Small intestine (tissue), 7 donors: ENCODE measurements around the gene POP5. TPM values are rescaled to one million over a fixed set of nuclear protein-coding genes. Genes with fewer than 3 reads are reported as not detected.
A peak's percentile ranks its signal among the peaks of the same experiment; 100 is the strongest.

Experiments
- DNase-seq, 2 donors: peaks; one replicate each; pipeline versions ENCODE4 v3.0.0 to v3.0.0-alpha.2; 2013
- FAIRE-seq: peaks from 2 replicates; lab custom pipeline; 2012; peaks lifted over from hg19 to GRCh38; lab: Jason Lieb, UNC
- H3K27ac ChIP-seq, 3 donors: one replicate each; pipeline ENCODE4 v1.5.1; 2013; ENCODE audit warnings: low read length in 2 of 3, mild to moderate bottlenecking in 2 of 3, control low read depth in 1 of 3, inconsistent platforms in 1 of 3, low read depth in 1 of 3, moderate library complexity in 1 of 3
- H3K27me3 ChIP-seq, 3 donors: one replicate each; pipeline ENCODE4 v1.6.1; 2013; ENCODE audit warnings: low read length in 3 of 3, inconsistent platforms in 1 of 3; ENCODE audit not compliant: control insufficient read depth in 3 of 3, insufficient read depth in 3 of 3
- H3K36me3 ChIP-seq, 3 donors: one replicate each; pipeline ENCODE4 v1.6.1; 2013; ENCODE audit warnings: low read length in 3 of 3, inconsistent platforms in 1 of 3, low read depth in 1 of 3, mild to moderate bottlenecking in 1 of 3, moderate library complexity in 1 of 3; ENCODE audit not compliant: control insufficient read depth in 3 of 3, insufficient read depth in 2 of 3
- H3K4me1 ChIP-seq, 3 donors: one replicate each; pipeline ENCODE4 v1.6.1; 2013; ENCODE audit warnings: low read length in 2 of 3, inconsistent platforms in 1 of 3, low read depth in 1 of 3, mild to moderate bottlenecking in 1 of 3, moderate library complexity in 1 of 3; ENCODE audit not compliant: control insufficient read depth in 3 of 3, insufficient read depth in 2 of 3
- H3K4me3 ChIP-seq, 3 donors: one replicate each; pipeline ENCODE4 v1.5.1; 2013; ENCODE audit warnings: low read length in 3 of 3, control low read depth in 1 of 3, inconsistent platforms in 1 of 3, low read depth in 1 of 3, mild to moderate bottlenecking in 1 of 3, moderate library complexity in 1 of 3
- H3K9me3 ChIP-seq, 2 donors: one replicate each; pipeline ENCODE4 v1.6.1; 2013; ENCODE audit warnings: low read depth in 1 of 2, low read length in 1 of 2; ENCODE audit not compliant: control insufficient read depth in 2 of 2, insufficient read depth in 1 of 2
- WGBS, 3 donors: extraction: QIAGEN DNeasy Blood & Tissue Kit; methylation state at CpG; one replicate each; pipeline ENCODE4 v1.1.7; 2013; 5-methylcytosine and 5-hydroxymethylcytosine counted together
- polyA plus RNA-seq, 4 donors: library from polyadenylated mRNA; stranded (reverse) in 3 of 4; unstranded in 1 of 4; fragments of 200-250 nt in 3 of 4; fragments of 120-200 nt in 1 of 4; gene quantifications; one replicate each; pipeline versions ENCODE4 v1.2.1 to v1.2.3, GENCODE V29; 2013
- donor health status: healthy with polysubstance abuse.
- donor health status: control.
- donor health status: control.
- donor health status: Bipolar disorder and iron deficiency.
- donor health status: healthy.

The POP5 gene
- polyA plus RNA-seq, 4 donors = 20.0 to 59.9 (median 43.8) TPM

- FAIRE-seq = no peak
- H3K4me1 ChIP-seq = no peaks in the 10 kb centered on the region
- H3K9me3 ChIP-seq = no peaks in the 10 kb centered on the region
- H3K27me3 ChIP-seq = no peaks in the 10 kb centered on the region
- DNase-seq = peak; percentile 65 to 68
- H3K27ac ChIP-seq = peak overlapping the region; percentile 86 to 98 (median 86)
- H3K36me3 ChIP-seq = peaks cover 0 to 4% (median 0%) of the 10 kb centered on the region in 3 donors
- WGBS, 3 donors = 16 to 28% (median 17%) methylated on average over 19 of the region's 19 CpGs
- peak overlapping the region in 2 of 3 donors; percentile 62 to 82 for H3K4me3 ChIP-seq
Measured at GRCh38 chr12:120529641-120530417, 51.4 kb downstream of the POP5 start.

- DNase-seq (peak; percentile 90 to 95), FAIRE-seq (no peak)
- WGBS, 3 donors = 0 to 1% (median 0%) methylated on average over 38 of the region's 38 CpGs
- peaks cover 0 to 4% (median 0%) of the 10 kb centered on the region in 3 donors for H3K36me3 ChIP-seq
- peak within 1 kb of the TSS; percentile 86 to 98 (median 86) for H3K27ac ChIP-seq
- H3K4me1 ChIP-seq = no peaks in the 10 kb centered on the region
- H3K4me3 ChIP-seq = peak within 1 kb of the TSS; percentile 62 to 85 (median 82)
- H3K27me3 ChIP-seq = no peaks in the 10 kb centered on the region
- H3K9me3 ChIP-seq = no peaks in the 10 kb centered on the region
Measured at GRCh38 chr12:120528861-120529525, 52.2 kb downstream of the POP5 start, which contains the start of gene COQ5. Gene COQ5, minus strand, starts transcription at chr12:120529158. Its CDS starts 17 bp downstream, at chr12:120529141.

Other genes starting within 250 kb of the POP5 start
- gene MSI1, start 212.2 kb downstream of the POP5 start, polyA plus RNA-seq = 10 to 100 TPM in 1 of 4 donors, 1 to 10 TPM in 1, under 1 TPM in 2; 0.54 to 10.8 (median 3.5) TPM
- gene COX6A1, start 143.3 kb downstream of the POP5 start, polyA plus RNA-seq = 1,000 to 10,000 TPM in 3 of 4 donors, 100 to 1,000 TPM in 1; 389 to 1,784 (median 1,396) TPM
- gene TRIAP1, start 135.0 kb downstream of the POP5 start, polyA plus RNA-seq = 10 to 100 TPM; 29.5 to 36.6 (median 34.3) TPM
- gene GATC, start 135.0 kb downstream of the POP5 start, polyA plus RNA-seq = 10 to 100 TPM; 13.8 to 33.6 (median 18.2) TPM
- gene SRSF9, start 111.7 kb downstream of the POP5 start, polyA plus RNA-seq = 100 to 1,000 TPM in 3 of 4 donors, 10 to 100 TPM in 1; 96.6 to 139 (median 123) TPM
- 100 to 1,000 TPM; 312 to 554 (median 387) TPM for gene DYNLL1, start 85.3 kb downstream of the POP5 start, polyA plus RNA-seq
- gene COQ5, start 52.2 kb downstream of the POP5 start, polyA plus RNA-seq = 10 to 100 TPM; 33.2 to 50.8 (median 41.4) TPM
- gene RNF10, start 47.0 kb downstream of the POP5 start, polyA plus RNA-seq = 100 to 1,000 TPM in 3 of 4 donors, 10 to 100 TPM in 1; 76.8 to 261 (median 130) TPM
- gene CABP1, start 59.2 kb upstream of the POP5 start, polyA plus RNA-seq = 1 to 10 TPM in 1 of 4 donors, under 1 TPM in 2, not detected in 1; 0.67 to 1.5 (median 0.74) TPM
- 100 to 1,000 TPM in 2 of 4 donors, 10 to 100 TPM in 1, 1 to 10 TPM in 1; 9.7 to 228 (median 95.8) TPM for gene MLEC, start 105.7 kb upstream of the POP5 start, polyA plus RNA-seq
- gene UNC119B, start 129.1 kb upstream of the POP5 start, polyA plus RNA-seq = 10 to 100 TPM in 2 of 4 donors, 1 to 10 TPM in 2; 6.9 to 21.3 (median 13.9) TPM
- 100 to 1,000 TPM in 2 of 4 donors, 10 to 100 TPM in 2; 65.3 to 359 (median 185) TPM for gene ACADS, start 144.4 kb upstream of the POP5 start, polyA plus RNA-seq